HCT116 (cell line): Measurements from ENCODE around the gene CCBE1. TPM values are rescaled to one million over a fixed set of nuclear protein-coding genes. Genes with fewer than 3 reads are reported as not detected.

Experiments
- ATAC-seq: fragments of 200-7000 bp; cut with Tn5 transposase; 2 replicates; pipeline ENCODE4 v1.9.1; 2020; ENCODE audit warnings: mild to moderate bottlenecking, moderate library complexity
- BruUV-seq: library from RNA; stranded (reverse); fragments of 400-500 nt; replicated peaks from 2 replicates; lab custom pipeline; 2021; lab: Mats Ljungman, UMichigan
- CTCF ChIA-PET: fragments of 300-600 bp; sonication (Branson Sonifier 250); formaldehyde crosslinking; loops from one replicate; lab custom pipeline; 2021; ENCODE audit warnings: antibody characterized with exemption; lab: Charles Lee
- POLR2A ChIA-PET: fragments of 300-600, 350-600 bp; sonication (Branson Sonifier 250); formaldehyde crosslinking; loops from one replicate; lab custom pipeline; 2021; ENCODE audit warnings: antibody characterized with exemption; lab: Charles Lee
- RAD21 ChIA-PET, 2 experiments: fragments of 300-600 bp; sonication (Branson Sonifier 250); formaldehyde crosslinking; loops; one replicate each; lab custom pipeline; 2023; ENCODE audit warnings: low total read pairs in 2 of 2; ENCODE audit not compliant: uncharacterized antibody in 2 of 2, unreplicated experiment in 2 of 2, low non-redundant PET in 1 of 2; lab: Charles Lee
- DNase-seq: peaks from one replicate; pipeline ENCODE4 v3.0.0-alpha.2; 2010; ENCODE audit warnings: low read depth, low spot score
- H2AFZ ChIP-seq: fragments of 200-600 bp; shearing (Covaris generic), sonication (generic); 2 replicates; pipeline ENCODE4 v1.6.1; 2017; ENCODE audit warnings: low read depth, mixed run types, mixed read lengths, antibody characterized with exemption, low read length; ENCODE audit not compliant: poor library complexity, severe bottlenecking
- H3K27ac ChIP-seq: 2 replicates; pipeline ENCODE4 v1.5.1; 2012; ENCODE audit warnings: low read depth, low read length
- H3K27me3 ChIP-seq: fragments of 200-600 bp; sonication (generic); 2 replicates; pipeline ENCODE4 v1.6.1; 2016; ENCODE audit warnings: mixed run types, low read length, mixed read lengths; ENCODE audit not compliant: insufficient read depth
- H3K36me3 ChIP-seq, 2 experiments: fragments of 200-500 bp in 1 of 2; fragments of 200-600 bp in 1 of 2; sonication (Bioruptor generic) in 1 of 2; sonication (generic) in 1 of 2; 2 replicates each; pipeline versions ENCODE4 v1.5.1 to v1.6.1; 2014 to 2016; ENCODE audit warnings: low read length in 2 of 2, inconsistent platforms in 1 of 2, mixed read lengths in 1 of 2, mixed run types in 1 of 2; ENCODE audit not compliant: insufficient read depth in 2 of 2, control insufficient read depth in 1 of 2
- H3K4me1 ChIP-seq, 2 experiments: fragments of 200-600 bp in 1 of 2; sonication (generic) in 1 of 2; 2 replicates each; pipeline versions ENCODE4 v1.5.1 to v1.6.1; 2012 to 2017; ENCODE audit warnings: low read length in 2 of 2, inconsistent platforms in 1 of 2, mild to moderate bottlenecking in 1 of 2, mixed read lengths in 1 of 2, mixed run types in 1 of 2, moderate library complexity in 1 of 2; ENCODE audit not compliant: insufficient read depth in 2 of 2, control insufficient read depth in 1 of 2
- H3K4me2 ChIP-seq: fragments of 200-600 bp; sonication (generic); 2 replicates; pipeline ENCODE4 v1.6.1; 2017; ENCODE audit warnings: mixed run types, low read length, mixed read lengths
- H3K4me3 ChIP-seq, 2 experiments: fragments of 200-600 bp in 1 of 2; sonication (generic) in 1 of 2; replicated peaks in 1 of 2; 2 replicates each; pipeline ENCODE4 v1.5.1; 2011 to 2016; ENCODE audit warnings: low read length in 2 of 2, control low read depth in 1 of 2, low read depth in 1 of 2, mild to moderate bottlenecking in 1 of 2, mixed read lengths in 1 of 2, mixed run types in 1 of 2
- H3K79me2 ChIP-seq: fragments of 200-600 bp; sonication (generic); 2 replicates; pipeline ENCODE4 v1.6.1; 2017; ENCODE audit warnings: mild to moderate bottlenecking, mixed run types, low read length, moderate library complexity, mixed read lengths; ENCODE audit not compliant: insufficient read depth
- H3K9ac ChIP-seq: fragments of 200-600 bp; sonication (generic); 2 replicates; pipeline ENCODE4 v1.6.1; 2016; ENCODE audit warnings: low read length, mixed read lengths
- H3K9me2 ChIP-seq: fragments of 200-600 bp; sonication (generic), shearing (Covaris generic); 2 replicates; pipeline ENCODE4 v1.6.1; 2017; ENCODE audit warnings: mixed run types, mild to moderate bottlenecking, moderate library complexity; ENCODE audit not compliant: insufficient read depth
- H3K9me3 ChIP-seq, 2 experiments: fragments of 200-500 bp in 1 of 2; fragments of 200-600 bp in 1 of 2; sonication (Bioruptor generic) in 1 of 2; sonication (generic) in 1 of 2; 2 replicates each; pipeline ENCODE4 v1.6.1; 2014 to 2017; ENCODE audit warnings: low read length in 2 of 2, mixed read lengths in 2 of 2, inconsistent platforms in 1 of 2, low read depth in 1 of 2, mild to moderate bottlenecking in 1 of 2, mixed run types in 1 of 2, moderate library complexity in 1 of 2; ENCODE audit not compliant: control insufficient read depth in 1 of 2, insufficient read depth in 1 of 2
- H4K20me1 ChIP-seq: fragments of 200-600 bp; sonication (generic), shearing (Covaris generic); 2 replicates; pipeline ENCODE4 v1.6.1; 2017; ENCODE audit warnings: mixed run types, mild to moderate bottlenecking, moderate library complexity; ENCODE audit not compliant: insufficient read depth
- CBX3 ChIP-seq: IDR thresholded peaks from 2 replicates; pipeline ENCODE4 v1.6.1; 2012; ENCODE audit warnings: low read depth
- CEBPB ChIP-seq: IDR thresholded peaks from 2 replicates; pipeline ENCODE4 v1.6.1; 2012; ENCODE audit warnings: low read depth
- EGR1 ChIP-seq: IDR thresholded peaks from 2 replicates; pipeline ENCODE4 v1.6.1; 2012; ENCODE audit warnings: low read depth
- ELF1 ChIP-seq: IDR thresholded peaks from 2 replicates; pipeline ENCODE4 v1.6.1; 2012; ENCODE audit warnings: low read depth, borderline replicate concordance
- EZH2 ChIP-seq: fragments of 200-600 bp; sonication (generic); IDR thresholded peaks from 2 replicates; pipeline ENCODE4 v1.6.1; 2017; ENCODE audit warnings: antibody characterized with exemption, mixed run types
- FOSL1 ChIP-seq: IDR thresholded peaks from 2 replicates; pipeline ENCODE4 v1.6.1; 2012; ENCODE audit warnings: low read depth
- JUND ChIP-seq: IDR thresholded peaks from 2 replicates; pipeline ENCODE4 v1.6.1; 2012
- POLR2A ChIP-seq: IDR thresholded peaks from 2 replicates; pipeline ENCODE4 v1.7.0; 2011; ENCODE audit warnings: borderline replicate concordance; ENCODE audit not compliant: insufficient read depth, insufficient read length; ENCODE audit errors: extremely low read depth
- POLR2AphosphoS5 ChIP-seq: IDR thresholded peaks from 2 replicates; pipeline ENCODE4 v1.6.1; 2011; ENCODE audit warnings: mild to moderate bottlenecking, low read depth, low read length, moderate library complexity
- RAD21 ChIP-seq: IDR thresholded peaks from 2 replicates; pipeline ENCODE4 v1.6.1; 2012; ENCODE audit warnings: low read depth, mild to moderate bottlenecking
- SP1 ChIP-seq: IDR thresholded peaks from 2 replicates; pipeline ENCODE4 v1.6.1; 2012; ENCODE audit warnings: low read depth
- SRF ChIP-seq: IDR thresholded peaks from 2 replicates; pipeline ENCODE4 v1.6.1; 2012; ENCODE audit warnings: low read depth
- TCF7L2 ChIP-seq: IDR thresholded peaks from 2 replicates; pipeline ENCODE4 v1.7.0; 2011; ENCODE audit warnings: borderline replicate concordance, inconsistent platforms; ENCODE audit not compliant: insufficient read depth, insufficient read length; ENCODE audit errors: extremely low read depth
- YY1 ChIP-seq: IDR thresholded peaks from 2 replicates; pipeline ENCODE4 v1.6.1; 2011; ENCODE audit warnings: low read length, low read depth, moderate library complexity, mild to moderate bottlenecking; ENCODE audit not compliant: insufficient replicate concordance; ENCODE audit errors: extremely low read depth
- ZFX ChIP-seq: fragments of 450-650 bp; IDR thresholded peaks from 2 replicates; pipeline ENCODE4 v1.6.1; 2017
- intact Hi-C: fragments of 100-400 bp; cut with micrococcal nuclease; formaldehyde crosslinking; loops from 2 replicates; pipeline ENCODE4 v1.10.0; 2022
- total RNA-seq: library from RNA; stranded (reverse); gene quantifications from one replicate; pipeline ENCODE4 v1.2.1, GENCODE V29; 2021; ENCODE audit not compliant: unreplicated experiment
- TF ChIP-seq, protein P1 (sequence below), 3 experiments: fragments of 200-600 bp in 1 of 3; sonication (generic) in 1 of 3; IDR thresholded peaks in 2 of 3; conservative IDR thresholded peaks in 1 of 3; 2 replicates each; pipeline ENCODE4 v1.5.1; 2012 to 2017; ENCODE audit warnings: low read depth in 2 of 3, low read length in 2 of 3, antibody characterized with exemption in 1 of 3, borderline replicate concordance in 1 of 3, control low read depth in 1 of 3, mild to moderate bottlenecking in 1 of 3, mixed read lengths in 1 of 3, mixed run types in 1 of 3, moderate library complexity in 1 of 3; ENCODE audit not compliant: insufficient read depth in 1 of 3
- TF ChIP-seq, protein P2 (sequence below): IDR thresholded peaks from 2 replicates; pipeline ENCODE4 v1.6.1; 2011; ENCODE audit warnings: mild to moderate bottlenecking, low read length, moderate library complexity; ENCODE audit not compliant: insufficient replicate concordance; ENCODE audit errors: extremely low read depth
- TF ChIP-seq, protein P3 (sequence below): IDR thresholded peaks from 2 replicates; pipeline ENCODE4 v1.6.1; 2012
- TF ChIP-seq, protein P4 (sequence below): IDR thresholded peaks from 2 replicates; pipeline ENCODE4 v1.6.1; 2012

CCBE1 gene
- total RNA-seq, 1 experiment from 2014 or later = 0.84 TPM

DNA sequence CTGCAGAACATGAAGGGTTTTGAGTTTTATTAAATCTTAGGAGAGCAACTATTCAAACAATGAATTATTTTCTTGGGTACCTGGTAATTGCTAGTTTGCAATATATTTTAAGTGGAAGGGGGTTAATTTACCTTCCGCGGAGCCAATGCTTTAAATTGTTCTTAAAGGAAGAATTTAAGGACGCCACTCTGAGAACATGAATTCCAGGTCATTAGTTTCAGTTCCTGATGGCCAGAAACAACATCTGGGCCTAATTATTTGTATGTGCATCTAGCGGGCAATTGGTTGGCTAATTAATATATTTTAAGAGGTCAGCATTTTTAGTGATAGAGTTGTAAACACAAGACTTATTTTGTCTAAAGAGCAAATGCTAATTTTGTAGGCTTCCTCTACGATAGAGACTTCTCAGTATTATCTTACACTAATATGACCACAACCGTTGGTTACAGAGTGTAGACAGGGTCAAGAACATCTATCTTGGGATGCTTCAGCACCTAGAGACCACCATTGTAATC lies 40.8 kb downstream of the CCBE1 start:
- no peak overlapping the region for H2AFZ ChIP-seq
- no peaks in the 10 kb centered on the region for H3K9me3 ChIP-seq
- intact Hi-C loops = no loop called here
- H3K79me2 ChIP-seq = no peaks in the 10 kb centered on the region
- ATAC-seq = no peak
- no peaks in the 10 kb centered on the region for H3K9me2 ChIP-seq
- ChIA-PET CTCF (no interaction called here), POLR2A (no interaction called here), RAD21 (no interaction called here)
- H3K4me3 ChIP-seq = no peak overlapping the region
- no peaks in the 10 kb centered on the region for H4K20me1 ChIP-seq
- BruUV-seq = no TSS peak
- no peaks in the 10 kb centered on the region for H3K36me3 ChIP-seq
- no peak overlapping the region for H3K4me2 ChIP-seq
- no peak overlapping the region for H3K9ac ChIP-seq
- peaks cover 17% of the 10 kb centered on the region for H3K27me3 ChIP-seq
- no peak overlapping the region for H3K27ac ChIP-seq
- TF ChIP-seq EZH2 = no peak
- TF ChIP-seq, all 23 proteins: peak for 0
- no peak for DNase-seq
- no peaks in the 10 kb centered on the region for H3K4me1 ChIP-seq

DNA sequence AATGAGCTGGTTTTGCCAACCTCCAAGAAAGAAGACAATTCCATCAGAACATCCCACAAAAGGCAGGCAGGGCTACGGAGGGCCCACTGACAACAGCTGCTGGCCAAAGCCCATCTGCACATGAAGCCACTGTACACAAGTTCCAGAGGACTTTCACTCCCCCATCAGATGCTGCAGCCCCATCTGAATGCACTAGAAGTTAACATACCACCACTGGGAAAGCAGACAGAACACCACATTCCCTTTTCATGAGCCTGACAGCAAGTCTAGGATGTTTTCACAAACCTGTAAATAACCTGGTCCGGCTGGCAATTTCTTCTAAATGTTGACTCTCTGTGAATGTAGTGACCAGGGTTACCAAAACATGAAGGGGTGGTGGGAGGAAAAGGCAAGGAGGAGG lies 41.5 kb downstream of the CCBE1 start:
- ChIA-PET RAD21 (no interaction called here), POLR2A (no interaction called here), CTCF (no interaction called here)
- Histone ChIP-seq H3K4me1 (no peaks in the 10 kb centered on the region), H4K20me1 (no peaks in the 10 kb centered on the region), H3K9ac (no peak overlapping the region), H3K36me3 (no peaks in the 10 kb centered on the region), H3K27me3 (peaks cover 20% of the 10 kb centered on the region), H3K27ac (no peak overlapping the region), H3K9me3 (no peaks in the 10 kb centered on the region), H3K4me2 (no peak overlapping the region), H3K9me2 (no peaks in the 10 kb centered on the region), H2AFZ (no peak overlapping the region), H3K4me3 (no peak overlapping the region), H3K79me2 (no peaks in the 10 kb centered on the region)
- DNase-seq (no peak), ATAC-seq (no peak)
- intact Hi-C loops = no loop called here
- no TSS peak for BruUV-seq
- TF ChIP-seq, protein P1, sequence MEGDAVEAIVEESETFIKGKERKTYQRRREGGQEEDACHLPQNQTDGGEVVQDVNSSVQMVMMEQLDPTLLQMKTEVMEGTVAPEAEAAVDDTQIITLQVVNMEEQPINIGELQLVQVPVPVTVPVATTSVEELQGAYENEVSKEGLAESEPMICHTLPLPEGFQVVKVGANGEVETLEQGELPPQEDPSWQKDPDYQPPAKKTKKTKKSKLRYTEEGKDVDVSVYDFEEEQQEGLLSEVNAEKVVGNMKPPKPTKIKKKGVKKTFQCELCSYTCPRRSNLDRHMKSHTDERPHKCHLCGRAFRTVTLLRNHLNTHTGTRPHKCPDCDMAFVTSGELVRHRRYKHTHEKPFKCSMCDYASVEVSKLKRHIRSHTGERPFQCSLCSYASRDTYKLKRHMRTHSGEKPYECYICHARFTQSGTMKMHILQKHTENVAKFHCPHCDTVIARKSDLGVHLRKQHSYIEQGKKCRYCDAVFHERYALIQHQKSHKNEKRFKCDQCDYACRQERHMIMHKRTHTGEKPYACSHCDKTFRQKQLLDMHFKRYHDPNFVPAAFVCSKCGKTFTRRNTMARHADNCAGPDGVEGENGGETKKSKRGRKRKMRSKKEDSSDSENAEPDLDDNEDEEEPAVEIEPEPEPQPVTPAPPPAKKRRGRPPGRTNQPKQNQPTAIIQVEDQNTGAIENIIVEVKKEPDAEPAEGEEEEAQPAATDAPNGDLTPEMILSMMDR (IDR thresholded peaks at IDR 0.05 in 2 of 3, conservative IDR thresholded peaks at IDR 0.05 in 1 of 3; ENCODE audit: borderline replicate concordance in 1 of 3, insufficient read depth in 1 of 3, low read depth in 2 of 3, low read length in 2 of 3) = no peak
- TF ChIP-seq ELF1 = no peak
- no peak for TF ChIP-seq EGR1
- no peak for TF ChIP-seq JUND
- no peak for TF ChIP-seq CEBPB
- no peak for TF ChIP-seq YY1
- TF ChIP-seq RAD21 = no peak
- TF ChIP-seq FOSL1 = no peak
- TF ChIP-seq POLR2A = no peak
- no peak for TF ChIP-seq TCF7L2
- TF ChIP-seq, protein P2, sequence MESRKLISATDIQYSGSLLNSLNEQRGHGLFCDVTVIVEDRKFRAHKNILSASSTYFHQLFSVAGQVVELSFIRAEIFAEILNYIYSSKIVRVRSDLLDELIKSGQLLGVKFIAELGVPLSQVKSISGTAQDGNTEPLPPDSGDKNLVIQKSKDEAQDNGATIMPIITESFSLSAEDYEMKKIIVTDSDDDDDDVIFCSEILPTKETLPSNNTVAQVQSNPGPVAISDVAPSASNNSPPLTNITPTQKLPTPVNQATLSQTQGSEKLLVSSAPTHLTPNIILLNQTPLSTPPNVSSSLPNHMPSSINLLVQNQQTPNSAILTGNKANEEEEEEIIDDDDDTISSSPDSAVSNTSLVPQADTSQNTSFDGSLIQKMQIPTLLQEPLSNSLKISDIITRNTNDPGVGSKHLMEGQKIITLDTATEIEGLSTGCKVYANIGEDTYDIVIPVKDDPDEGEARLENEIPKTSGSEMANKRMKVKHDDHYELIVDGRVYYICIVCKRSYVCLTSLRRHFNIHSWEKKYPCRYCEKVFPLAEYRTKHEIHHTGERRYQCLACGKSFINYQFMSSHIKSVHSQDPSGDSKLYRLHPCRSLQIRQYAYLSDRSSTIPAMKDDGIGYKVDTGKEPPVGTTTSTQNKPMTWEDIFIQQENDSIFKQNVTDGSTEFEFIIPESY = no peak
- no peak for TF ChIP-seq ZFX
- TF ChIP-seq, protein P3, sequence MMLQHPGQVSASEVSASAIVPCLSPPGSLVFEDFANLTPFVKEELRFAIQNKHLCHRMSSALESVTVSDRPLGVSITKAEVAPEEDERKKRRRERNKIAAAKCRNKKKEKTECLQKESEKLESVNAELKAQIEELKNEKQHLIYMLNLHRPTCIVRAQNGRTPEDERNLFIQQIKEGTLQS = no peak
- no peak for TF ChIP-seq EZH2
- no peak for TF ChIP-seq CBX3
- TF ChIP-seq POLR2AphosphoS5 = no peak
- no peak for TF ChIP-seq SRF
- TF ChIP-seq SP1 = no peak
- TF ChIP-seq, protein P4, sequence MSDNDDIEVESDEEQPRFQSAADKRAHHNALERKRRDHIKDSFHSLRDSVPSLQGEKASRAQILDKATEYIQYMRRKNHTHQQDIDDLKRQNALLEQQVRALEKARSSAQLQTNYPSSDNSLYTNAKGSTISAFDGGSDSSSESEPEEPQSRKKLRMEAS = no peak
